CD4-positive, alpha-beta T cell treated with Interleukin-1 beta for 1 hour (primary cell): Measurements from ENCODE around the gene MFN1.
A peak's percentile ranks its signal among the peaks of the same experiment; 100 is the strongest.
"Not testable (repeated sequence)": the region's sequence is repeated elsewhere in the genome, so short reads cannot be mapped to it uniquely, and the experiment has no call there.

Experiments used
- DNase-seq, 2 donors: peaks; one replicate each; pipeline ENCODE4 v3.0.0-alpha.2; 2020 to 2022

MFN1 gene

DNA sequence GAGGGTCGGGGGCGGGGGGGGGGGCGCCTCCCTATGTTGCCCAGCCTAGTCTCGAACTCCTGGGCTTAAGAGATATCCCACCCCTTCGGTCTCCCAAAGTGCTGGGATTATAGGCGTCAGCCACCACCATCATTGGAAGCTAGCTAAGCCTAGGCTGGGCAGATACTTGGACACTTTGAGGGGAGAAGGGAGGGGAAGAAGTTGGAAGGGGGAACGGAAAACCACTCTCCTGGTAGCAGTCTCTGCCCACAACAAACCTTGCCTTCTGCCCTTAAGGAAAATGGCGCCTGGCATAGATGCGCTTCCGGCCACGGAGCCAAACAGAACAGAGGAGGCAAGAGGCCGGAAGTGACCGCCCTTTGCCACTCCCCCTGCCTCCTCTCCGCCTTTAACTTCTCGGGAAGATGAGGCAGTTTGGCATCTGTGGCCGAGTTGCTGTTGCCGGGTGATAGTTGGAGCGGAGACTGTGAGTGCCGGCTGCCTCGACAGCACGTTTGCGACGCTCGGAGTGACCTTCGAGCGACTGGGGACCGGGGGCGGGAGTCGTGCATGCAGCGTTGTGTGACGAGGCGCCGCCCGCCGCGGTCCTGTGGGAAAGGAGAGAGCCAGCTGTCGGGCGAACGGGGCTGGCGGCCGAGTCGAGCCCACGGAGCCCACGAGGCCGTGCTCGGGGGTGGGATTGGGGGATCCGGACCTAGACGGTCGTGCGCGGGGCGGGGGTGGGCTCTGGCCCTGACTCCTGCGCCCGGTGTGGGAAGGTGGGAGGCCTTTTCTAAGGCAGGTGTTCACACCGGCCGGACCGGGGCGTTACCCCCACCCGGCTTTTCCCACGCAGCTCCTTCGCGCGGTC, at the start of gene MFN1:
MFN1 (plus strand) TSS at position 365 of the 850 bp plus-strand sequence. CDS start 1,143 bp downstream, outside the sequence.
- peak; percentile 90 to 92 for DNase-seq

DNA sequence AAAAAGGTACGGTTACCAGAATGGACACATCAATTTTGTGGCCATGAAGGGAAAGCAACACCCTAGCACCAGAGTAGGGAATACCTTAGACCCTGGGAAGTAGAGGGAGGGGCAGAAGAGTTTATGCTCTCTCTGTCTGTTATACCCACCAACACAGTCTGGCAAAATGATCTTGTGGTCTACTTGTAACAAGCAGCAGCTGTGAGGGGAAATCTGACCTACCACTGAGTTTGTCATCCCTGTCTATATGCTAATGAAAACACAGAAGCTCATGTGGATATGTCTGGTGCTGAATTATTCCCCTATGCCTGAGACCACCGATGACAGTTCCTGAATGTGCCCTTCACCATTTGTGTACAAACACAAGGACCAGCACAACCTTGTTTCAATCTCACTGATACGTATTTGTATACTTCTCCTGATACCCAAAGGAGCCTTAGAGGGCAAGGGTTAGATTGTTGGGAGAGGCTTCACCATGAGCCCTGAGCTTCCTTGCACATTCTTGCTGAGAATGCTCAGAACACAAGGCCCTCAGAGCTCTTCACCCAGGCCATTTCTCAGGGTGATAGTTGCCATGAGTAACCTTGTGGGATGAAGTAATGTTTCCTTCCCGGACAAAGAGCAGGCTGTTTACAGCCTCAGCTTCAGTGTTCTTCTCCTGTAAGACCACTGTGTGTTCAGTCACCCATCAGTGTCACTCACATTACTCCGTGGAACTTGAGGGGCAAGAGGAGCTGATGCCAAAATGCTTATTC, 49.4 kb upstream of the MFN1 start:
- no peak for DNase-seq

DNA sequence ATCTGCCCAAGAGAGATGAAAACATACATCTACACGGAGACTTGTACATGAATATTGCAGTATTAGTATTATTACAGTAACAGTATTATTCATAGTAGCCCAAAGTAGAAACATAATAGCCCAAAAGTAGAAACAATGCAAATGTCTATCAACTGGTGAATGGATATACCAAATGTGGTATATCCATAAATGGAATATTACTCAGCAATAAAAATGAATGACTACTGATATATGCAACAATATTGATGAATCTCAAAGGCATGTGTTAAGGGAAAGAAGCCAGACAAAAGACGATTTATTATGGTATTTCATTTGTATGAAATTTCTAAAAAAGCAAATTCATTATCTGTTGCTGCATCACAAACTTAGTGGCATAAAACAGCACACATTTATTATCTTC, 48.2 kb upstream of the MFN1 start:
- DNase-seq: no peak

DNA sequence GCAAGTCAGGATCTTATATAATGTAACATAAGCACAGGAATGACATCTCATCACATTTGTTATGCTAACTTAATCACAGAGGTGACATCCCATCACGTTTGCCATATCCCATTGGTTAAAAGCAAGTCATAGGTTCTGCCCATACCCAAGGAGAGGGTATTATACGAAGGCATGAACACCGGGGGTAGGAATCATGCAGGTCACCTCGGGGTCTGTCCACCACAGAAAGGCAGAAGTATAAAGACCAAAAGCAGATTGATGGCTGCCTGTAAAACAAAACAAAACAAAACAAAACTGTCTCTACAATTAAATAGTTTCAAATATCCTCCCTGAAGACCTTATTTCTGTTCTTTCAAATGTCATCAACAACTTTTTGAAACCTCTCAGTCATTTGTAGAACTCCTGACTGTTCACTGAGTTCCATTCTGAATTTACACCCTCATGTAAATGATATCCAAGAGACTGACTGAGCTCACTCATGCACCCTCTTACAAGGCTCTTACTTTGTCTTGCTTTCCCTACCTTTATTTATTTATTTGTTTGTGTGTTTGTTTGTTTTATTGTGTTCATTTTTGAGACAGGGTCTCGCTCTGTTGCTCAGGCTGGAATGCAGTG, 47.4 kb upstream of the MFN1 start:
- DNase-seq: no peak

DNA sequence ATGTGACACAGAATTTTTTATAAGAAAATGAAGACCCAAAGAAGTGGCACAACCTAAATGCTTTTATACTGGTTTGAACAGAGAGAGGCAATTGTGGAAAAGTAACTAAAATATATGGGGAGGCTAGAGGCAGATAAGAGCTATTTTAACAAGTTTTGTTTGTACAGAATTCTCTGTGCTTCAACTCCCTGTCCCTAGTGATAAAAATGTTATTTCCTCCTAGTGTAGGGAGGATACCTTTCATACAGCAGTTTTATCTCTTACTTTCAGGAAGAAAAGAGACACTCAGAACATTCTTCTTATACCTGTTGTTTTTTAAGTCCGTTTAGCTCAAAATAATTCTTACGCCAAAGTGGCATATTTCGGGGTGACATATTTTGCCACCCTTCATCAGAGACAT, 45.9 kb upstream of the MFN1 start:
- DNase-seq: no peak

DNA sequence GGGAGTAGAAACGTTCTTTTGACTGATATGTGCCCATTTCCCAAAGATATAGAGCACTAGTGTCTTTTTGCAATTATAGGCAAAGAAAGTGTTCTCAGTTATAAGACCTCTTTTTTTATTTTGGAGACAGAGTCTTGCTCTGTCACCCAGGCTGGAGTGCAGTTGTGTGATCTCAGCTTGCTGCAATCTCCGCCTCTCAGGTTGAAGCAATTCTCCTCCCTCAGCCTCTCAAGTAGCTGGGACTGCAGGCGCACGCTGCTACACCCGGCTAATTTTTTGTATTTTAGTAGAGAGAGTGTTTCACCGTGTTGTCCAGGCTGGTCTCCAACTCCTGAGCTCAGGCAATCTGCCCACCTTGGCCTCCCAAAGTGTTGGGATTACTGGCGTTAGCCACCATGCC, 45.4 kb upstream of the MFN1 start:
- DNase-seq: no peak

DNA sequence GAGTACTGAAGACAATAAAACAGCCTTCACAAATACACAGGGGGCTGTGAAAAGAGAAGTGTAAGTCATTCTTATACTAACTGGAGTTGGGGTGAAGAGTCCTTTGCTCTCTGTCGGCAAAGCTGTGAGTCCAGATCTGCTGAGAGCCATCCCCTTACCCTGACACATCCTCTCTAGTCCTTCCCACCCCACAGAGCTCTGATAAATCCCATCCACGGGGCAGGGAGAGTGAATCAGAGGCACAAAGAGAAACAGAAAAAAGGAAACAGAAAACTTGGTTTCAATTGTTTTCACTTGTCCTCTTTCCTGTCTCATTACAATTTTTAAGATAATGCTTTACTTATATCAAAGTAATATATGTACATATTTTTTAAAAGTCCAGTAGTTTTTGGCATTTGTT, 42.9 kb upstream of the MFN1 start:
- no peak for DNase-seq

DNA sequence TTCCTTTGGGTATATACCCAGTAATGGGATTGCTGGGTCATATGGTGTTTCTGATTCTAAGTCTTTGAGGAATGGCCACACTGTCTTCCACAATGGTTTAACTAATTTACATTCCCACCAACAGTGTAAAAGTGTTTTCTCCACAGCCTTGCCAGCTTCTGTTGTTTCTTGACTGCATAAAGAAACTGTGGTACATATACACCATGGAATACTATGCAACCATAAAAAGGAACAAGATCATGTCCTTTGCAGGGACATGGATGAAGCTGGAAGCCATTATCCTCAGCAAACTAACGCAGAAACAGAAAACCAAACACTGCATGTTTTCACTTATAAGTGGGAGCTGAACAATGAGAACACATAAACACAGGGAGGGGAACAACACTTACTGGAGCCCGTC, 40.1 kb upstream of the MFN1 start:
- DNase-seq: not testable (repeated sequence)

DNA sequence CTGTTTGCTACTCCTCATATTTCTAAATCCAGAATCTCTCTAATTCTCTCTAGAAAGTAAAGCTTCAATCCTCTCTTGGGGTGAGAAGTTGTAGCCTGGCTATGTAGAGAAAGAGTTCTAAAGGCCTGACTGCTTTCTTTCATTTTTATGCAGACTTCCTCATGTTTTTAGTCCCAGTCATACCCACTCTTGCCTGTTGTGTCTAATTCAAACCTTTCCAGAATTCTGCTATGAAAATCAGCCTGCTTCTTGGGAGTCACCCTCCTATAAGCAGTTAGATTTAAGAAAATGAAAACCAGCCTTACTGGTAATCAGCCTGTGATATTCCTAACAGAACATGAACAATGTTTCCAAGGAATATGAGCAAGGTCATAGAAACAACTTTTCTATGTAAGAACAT, 39.5 kb upstream of the MFN1 start:
- no peak for DNase-seq

DNA sequence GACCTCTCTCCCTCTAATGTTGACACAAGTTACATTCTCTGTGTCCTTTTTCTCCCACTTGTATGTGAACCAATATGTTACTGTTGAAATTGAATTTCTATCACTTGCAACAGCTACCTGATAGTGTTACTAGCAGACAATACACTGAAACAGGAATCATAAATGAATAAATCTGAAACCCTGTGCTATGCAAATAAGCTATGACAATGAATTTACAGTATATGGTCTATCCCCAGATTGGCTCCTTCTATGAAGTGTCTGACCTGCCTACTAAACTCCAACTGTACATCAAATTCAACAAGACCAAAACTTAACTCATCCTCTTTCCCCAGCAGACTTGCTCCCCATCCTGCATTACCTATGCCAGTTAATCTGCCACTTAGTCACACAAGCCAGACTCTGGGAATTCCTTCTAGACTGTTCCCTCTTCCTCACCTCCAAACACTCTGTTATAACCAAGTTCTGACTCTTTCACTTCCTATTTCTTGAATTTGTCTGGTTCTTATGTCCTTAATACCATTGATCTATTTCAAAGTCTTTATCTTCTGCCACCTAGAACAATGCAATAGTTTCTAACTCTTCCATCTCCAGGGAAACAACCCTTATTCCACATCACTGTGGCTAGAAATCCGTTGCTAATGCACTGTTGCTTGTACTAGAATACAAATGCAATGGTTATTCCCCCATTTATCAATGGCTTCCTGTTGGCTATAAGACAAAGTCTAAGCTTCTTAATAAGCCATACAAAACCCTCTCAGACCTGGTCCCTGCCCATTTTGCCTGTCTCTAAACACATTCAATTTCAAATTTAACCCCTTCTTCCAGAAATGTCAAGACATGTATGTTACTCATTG, 38.1 kb upstream of the MFN1 start:
- no peak for DNase-seq

DNA sequence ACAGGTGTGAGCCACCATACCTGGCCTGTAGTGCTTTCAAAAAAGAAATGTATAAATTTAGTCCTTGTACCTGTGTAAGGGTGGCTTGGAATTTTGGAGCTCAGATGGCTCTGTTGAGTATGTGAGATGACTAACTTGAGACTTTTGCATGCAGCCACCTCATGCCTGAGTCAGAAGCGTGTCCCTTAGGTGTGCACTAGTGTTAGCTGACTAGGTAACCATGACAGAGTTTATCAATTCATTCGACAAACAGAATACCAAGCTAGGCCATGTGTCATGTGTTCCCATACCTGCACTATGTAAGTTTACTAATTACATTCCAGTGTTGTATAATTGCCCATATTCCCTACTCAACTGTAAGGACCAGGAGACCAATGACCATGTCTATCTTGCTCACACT, 28.6 kb upstream of the MFN1 start:
- DNase-seq: no peak

DNA sequence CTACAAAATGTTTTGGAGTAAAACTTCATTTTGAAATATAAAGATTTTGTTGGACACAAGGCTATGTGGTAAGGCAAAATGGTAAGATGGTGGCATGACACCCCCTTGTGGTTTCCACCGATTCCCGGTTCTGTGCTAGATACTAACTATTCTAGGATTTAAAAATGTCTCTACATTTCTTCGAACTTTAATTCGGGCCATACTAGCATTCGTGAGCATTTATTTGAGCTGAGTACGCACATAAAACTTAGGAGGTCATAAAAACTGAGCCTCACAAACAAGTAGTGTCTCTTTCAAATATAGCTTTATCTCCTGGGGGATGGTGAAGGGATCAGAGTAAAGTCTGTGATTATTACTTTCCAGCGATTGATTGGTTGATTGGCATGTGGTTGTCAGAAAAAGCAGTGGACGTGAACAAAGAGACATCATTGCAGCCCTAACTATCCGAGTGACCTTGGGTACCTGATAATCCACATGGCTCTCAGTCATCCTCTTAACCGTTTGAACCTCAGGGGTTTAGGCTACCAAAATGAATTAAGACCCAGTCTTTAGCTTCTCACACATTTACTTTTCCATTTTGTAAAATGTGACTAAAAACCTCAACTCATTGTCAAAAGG, 25.7 kb upstream of the MFN1 start:
- peak in 1 of 2 donors; percentile 26 for DNase-seq

DNA sequence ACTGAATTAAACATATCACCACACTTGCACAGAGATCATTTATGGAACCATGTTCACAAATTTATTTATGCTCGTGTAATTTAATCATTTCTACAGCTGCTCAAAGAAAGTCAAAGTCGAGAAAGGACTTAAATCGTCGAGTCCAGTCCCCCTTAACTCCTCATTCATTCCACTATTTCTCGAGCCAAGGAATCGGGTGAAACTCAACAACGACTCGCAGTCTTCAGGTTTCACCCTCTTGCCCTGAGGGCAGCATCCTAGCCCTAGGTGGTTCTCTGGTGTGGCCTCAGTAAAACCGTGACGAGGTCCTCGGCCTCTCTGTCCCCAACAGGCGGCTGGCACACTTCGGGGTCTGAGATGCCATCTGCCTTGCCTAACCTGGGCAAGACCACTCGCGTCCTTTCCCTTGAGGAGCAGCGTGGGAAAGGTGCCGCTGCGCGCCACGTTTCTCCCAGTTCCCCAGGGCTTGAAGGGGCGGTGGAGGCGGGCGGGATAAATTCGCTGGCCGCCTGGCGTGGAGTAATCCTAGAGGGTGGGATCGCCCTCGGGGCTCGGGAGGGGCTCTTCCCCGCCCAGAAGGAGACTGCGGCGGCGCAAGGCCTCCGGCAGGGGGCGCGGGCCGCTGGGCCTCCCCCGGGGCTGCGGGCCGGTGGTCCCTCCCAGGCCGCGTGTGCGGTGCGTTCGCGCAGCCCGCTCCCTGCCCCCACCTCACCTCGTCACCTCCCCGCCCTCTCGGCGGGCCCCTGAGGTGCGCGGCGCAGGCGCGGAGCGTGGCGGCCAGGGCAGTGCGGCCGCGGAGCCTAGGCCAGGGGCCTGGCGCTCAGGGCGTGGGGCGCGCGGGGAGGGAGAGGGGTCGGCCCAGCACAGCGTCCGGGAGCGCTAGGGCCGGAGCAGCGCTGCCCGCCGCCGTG, 25.0 kb upstream of the MFN1 start, which contains the start of gene ZNF639:
ZNF639 (plus strand) TSS at position 746 of the 911 bp plus-strand sequence. CDS start 5,263 bp downstream, outside the sequence.
- peak; percentile 90 for DNase-seq

DNA sequence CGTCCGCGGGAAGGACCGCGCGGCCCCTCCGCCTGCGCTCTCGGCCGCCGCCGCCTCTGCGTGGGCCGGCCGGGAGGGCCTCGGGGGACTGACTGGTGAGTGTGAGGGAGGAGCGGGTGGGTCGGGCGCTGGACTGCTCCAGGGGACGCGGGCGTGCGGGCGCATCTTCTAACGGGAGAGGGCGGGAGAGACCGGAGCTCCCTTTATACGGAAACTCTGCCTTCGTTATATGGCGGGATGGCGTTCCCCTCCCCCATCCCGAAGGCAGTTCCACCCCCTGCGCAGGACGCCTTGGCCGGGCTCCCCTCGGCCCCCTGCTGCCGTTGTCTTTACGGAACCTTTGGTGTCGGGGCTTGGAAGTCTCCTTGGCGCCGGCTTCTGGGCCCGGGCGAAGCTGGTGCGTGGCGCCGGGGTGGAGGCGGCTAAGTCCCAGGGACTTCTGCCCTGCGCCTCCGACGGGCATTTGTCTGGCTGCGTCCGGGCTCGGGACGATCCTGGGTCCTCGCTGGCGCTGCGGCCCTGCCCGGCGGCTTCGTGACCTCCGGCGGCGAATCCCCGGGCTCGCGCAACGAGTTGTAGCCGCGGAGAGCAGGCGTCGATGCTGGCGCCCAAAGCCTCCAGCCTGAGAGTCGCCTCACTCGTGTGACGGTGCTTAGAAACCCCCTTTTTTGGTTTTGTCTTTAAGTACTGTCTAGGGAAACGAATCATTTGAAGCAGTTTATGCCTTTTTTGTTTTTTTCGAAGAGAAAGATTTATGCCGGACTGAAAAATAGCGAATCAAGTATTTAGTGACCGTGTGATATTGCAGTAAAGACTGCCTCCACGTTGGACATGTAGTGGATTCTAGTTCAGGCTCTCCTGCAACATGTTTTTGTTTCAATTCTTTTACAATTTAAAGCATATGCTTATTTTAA, 24.1 kb upstream of the MFN1 start:
- DNase-seq: peak; percentile 62 to 65

DNA sequence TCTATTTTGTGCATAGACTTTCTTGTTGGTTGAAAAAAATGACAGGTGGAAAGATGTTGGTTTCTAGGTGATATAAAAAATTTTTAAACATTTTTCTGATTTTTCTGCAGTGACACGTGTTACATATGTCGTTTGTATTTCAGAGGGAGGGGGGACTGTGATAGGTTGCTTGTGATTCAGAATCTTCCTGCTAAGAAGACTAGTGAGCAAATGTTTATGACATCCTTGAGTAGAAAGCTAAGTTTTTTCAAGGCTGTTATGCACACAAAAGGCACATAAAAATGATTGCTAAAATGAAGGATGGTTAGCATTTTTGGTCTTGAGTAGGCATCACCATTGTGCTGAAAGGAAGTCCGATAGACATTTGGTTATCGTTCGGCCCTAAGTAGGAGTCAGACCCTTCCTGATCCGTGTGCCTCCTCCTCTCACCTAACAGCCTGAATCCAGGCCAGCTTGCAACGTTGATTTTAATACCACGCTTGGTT, 23.2 kb upstream of the MFN1 start:
- peak in 1 of 2 donors; percentile 36 for DNase-seq

DNA sequence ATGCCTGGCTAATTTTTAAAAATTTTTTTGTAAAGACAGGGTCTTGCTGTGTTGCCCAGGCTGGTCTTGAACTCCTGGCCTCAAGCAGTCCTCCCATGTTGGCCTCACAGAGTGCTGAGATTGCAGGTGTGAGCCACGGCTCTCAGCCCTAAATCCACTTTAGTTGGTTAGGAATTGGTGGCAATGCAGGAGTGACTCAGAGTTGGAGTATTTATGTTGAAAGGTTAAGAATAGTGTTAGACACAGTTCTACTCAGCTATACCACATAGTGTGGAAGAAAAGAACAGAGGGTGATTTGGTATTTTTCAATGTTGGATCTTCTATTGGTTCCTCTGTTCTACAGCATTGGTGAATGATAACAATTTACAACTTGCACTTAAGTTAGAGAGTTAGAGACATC, 17.1 kb upstream of the MFN1 start:
- DNase-seq: no peak

DNA sequence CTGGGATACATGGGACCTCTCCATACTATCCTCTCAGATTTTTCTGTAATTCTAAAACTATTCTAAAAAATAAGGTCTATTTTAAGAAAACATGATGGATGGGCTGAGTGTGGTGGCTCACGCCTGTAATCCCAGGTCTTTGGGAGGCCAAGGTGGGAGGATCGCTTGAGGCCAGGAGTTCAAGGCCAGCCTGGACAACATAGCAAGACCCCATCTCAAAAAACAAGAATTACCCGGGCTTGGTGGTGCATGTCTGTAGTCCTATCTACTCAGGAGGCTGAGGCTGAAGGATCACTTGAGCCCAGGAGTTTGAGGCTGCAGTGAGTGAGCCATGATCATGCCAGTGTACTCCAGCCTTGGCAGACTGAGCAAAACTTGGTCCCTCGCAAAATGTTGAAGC, 15.3 kb upstream of the MFN1 start:
- DNase-seq: no peak

DNA sequence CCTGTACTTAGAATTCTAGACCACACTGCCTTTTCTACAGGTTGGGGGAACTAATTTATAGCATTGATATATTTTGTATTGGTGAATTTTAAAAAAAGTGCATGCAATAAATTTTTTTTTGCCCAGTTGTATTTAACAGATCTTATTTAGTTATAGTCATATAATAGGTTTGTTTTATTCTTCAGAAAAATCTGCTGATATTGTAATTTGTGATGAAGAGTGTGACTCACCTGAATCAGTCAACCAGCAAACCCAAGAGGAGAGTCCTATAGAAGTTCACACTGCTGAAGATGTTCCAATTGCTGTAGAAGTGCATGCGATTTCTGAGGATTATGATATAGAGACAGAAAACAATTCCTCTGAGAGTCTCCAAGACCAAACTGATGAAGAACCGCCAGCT, 14.4 kb upstream of the MFN1 start:
- DNase-seq: no peak

DNA sequence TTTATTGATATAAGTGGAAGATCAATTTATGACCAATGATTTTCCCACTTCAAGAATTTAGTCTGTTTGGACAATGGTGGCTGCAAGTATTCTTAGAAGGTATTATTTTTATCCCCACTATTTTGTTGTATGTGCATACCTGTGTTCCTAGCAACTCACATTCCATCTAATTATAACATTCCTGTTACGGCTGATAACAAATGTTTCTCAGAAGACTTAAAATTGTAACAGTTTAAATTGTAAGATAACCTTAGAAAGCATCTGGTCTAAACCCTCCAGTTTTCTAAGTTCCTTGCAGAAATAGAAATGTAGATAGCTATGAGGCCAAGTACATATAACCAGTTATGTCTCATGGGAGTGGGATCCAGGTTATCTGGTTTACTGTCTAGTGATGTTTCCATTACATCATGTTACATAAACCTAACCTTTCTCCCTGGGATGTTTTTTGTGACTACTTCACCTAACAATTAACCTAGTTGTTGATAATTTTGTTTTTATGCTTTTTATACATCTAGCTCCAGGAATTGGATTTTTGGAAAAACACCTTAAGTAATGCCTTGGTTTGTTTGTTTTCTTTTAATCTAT, 11.1 kb upstream of the MFN1 start:
- no peak for DNase-seq
